ENCODE data around the gene CRTAC1.
"Not testable (repeated sequence)": the region's sequence is repeated elsewhere in the genome, so short reads cannot be mapped to it uniquely, and the experiment has no call there.

Gene CRTAC1

DNA sequence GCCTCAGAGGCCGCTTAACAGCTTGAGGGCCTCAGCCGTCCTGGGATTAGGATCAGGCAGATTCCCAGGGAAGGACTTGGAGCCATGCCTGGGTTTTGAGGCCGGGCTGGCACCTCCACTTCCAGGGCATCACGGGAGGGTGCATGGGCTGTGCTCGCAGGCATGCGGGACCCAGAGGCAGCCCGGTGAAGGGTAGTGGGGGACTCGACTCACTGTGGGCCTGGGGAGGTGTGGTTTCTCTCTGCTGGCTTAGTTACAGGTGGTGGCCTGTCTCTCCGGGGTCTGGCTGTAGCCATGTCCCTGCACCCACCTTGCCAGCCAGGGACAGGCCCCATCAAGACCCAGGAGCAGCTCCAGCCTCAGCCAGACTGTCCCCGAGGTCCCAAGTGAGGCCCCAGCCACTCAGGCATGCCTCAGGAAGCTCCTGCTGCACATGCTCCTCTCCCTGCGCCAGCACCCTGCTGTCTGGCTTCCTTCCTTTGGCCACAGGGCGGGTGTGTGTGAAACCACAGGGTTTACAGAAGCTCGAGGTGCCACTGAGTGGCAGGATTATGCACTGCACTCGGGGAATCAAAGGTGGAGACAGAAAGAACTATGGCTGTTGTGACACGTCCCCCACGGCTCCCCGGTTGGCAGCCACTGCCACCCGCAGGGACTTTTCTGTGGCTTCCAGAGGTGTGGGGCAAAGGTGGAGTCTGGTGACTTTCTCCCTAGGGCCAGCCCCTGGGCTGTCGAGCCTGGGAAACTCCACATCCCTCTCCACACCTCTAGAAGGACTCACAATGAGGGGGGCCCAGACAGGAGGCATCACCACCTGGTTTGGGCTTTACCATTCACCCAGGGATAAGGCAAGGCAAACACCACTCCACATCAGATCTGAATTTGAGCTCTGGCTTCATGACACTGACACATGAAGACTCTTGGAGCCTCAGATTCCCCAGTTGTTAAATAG lies 161.1 kb downstream of the CRTAC1 start:
- DNase-seq (ENCODE audit: low read depth), result peak; percentile 83

DNA sequence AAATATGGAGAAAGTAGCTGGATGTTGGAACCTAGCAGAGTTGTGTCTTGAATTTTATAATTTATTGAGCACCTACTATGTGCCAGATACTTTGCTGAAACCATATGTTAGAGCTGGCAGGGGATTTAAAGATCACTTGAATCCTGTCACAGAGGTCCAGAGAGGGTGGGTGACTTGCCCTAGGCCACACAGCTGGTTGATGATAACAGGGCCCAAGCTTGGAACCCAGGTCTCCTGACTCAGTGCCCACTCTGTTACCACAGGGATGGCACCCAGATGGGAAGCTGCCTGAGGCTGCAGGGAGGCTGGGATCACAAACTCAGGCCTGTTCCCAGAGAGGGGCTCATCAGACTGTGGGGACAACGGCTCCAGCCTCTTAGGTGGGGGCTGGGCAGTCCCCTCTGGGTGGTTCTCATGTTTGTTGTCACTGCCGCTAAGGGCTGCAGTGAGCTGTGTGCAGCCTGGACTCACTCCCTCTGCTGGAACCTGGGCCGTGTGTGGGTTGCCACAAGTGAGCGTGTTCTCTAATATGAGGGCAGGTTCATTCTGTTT lies 162.2 kb downstream of the CRTAC1 start:
- no peak for DNase-seq (ENCODE audit: low read depth)

DNA sequence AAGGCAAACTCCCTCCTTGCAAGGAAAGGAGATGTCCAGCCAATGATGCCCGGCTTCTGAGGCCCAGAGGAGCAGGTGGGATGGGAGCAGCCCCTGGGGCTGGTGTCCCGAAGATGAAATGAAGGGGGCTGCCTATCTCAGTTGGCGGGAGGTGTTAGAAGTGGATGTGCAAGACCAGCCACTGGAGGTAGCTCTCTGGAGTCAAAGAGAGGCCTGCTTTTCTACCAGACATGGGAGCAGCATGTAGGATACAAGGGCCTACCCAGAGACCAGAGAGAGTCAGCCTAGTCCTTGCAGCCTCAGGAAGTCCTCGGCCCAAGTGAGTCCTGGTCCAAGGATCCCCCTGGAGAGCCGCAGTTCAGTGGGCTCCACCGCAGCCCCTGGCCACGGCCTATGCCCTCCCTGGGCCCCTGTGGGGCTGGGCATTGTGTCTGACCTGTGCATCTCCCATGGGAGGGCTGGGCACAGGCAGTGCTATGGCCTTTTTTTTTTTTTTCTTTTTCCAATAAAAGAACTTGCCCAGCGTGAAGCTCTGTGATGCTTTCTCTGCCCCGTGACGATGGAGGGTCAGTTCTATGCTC lies 163.1 kb downstream of the CRTAC1 start:
- DNase-seq (ENCODE audit: low read depth), result no peak

DNA sequence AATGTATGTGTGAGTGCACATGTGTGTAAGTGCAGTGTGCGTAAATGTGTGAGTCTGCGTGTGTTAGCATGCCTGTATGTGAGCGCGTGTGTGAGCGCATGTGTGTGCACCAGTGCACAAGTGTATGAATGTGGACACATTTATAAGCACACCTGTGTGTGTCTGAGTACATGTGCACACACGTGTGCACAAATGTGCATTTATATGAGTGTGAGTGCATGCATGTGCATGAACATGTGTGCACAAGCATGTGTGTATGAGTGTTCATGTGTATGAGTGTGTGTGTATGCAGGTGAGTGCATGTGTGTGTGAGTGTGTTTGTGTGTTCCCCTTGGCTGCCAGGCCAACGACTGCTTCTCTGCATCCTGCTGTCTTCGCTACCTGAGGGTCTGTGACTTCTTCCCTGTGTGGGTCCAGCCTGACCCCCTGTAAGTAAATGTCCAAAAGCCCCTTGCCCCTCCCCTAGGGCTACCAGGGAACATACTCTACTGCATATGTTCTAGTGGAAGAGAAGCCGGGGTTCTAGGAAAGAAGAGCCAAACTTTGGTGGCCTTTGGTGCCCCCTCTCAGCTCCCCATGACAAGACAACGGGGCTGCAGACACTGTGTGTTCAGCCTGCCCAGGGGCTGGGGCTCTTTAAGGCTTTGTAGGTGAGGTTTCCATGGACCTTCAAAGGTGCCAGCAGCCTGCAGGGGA lies 163.7 kb downstream of the CRTAC1 start:
- DNase-seq (ENCODE audit: low read depth), result no peak

DNA sequence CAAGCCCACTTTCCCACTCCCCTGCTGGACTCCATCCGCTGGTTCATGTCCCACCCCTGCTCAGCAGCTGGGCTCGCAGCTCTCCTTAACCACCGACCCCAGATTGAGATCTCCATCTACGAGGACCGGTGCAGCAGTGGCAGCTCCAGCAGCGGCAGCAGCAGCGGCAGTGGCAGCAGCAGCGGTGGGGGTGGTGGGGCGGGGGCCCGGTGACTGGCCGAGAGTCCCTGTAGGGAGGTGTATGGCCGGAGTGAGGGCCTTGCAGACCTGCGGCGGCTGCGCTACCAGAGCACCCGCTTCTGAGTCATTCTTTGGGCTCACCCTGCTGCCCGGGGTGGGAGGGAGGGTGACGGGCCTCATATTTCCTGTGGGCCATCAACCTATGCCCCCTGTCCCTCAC lies 164.9 kb downstream of the CRTAC1 start:
- no peak for DNase-seq (ENCODE audit: low read depth)

DNA sequence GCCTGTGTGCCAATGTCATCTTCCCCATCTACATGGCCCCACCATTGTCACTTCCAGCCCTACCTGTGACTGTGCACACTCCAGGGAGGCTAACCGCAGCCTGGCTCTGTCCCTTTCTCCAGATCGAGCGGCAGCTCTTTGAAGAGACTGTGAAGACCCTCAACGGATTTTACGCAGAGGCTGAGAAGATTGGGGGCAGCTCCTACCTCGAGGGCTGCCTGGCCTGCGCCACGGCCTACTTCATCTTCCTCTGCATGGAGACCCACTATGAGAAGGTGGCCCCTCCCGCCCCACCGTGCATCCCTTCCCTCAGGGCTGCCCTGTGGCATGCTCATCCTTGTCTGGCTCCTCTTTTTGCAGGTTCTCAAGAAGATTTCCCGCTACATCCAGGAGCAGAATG lies 166.6 kb downstream of the CRTAC1 start:
- DNase-seq (ENCODE audit: low read depth), result no peak

GRCh38 chr10:97861924-97862323 lies 168.5 kb downstream of the CRTAC1 start:
- no peak for DNase-seq (ENCODE audit: low read depth)

- no peak for DNase-seq (ENCODE audit: low read depth)
These were observed 169.2 kb downstream of the CRTAC1 start for GRCh38 chr10:97861097-97861750.

DNA sequence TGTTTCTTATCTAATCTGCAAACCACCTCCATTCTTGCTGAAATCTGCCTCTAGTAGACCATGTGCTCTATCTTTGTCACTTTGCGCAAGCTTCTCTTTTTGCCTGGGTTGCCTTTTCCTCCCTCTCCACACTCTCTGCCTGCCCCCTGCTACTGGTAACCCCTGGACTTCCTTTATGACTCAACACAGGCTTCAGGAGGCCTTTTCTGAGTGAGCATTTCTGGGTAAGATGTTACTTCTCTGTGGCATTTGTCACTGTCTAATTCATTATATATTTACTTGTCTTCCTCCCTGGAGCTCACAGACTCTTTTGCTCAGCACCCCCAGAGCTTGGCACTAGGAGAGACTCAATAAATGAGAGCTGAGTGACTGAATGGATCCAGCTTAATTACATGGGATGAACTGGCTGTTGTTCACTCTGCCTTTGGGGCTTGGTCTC lies 172.4 kb downstream of the CRTAC1 start:
- no peak for DNase-seq (ENCODE audit: low read depth)

DNA sequence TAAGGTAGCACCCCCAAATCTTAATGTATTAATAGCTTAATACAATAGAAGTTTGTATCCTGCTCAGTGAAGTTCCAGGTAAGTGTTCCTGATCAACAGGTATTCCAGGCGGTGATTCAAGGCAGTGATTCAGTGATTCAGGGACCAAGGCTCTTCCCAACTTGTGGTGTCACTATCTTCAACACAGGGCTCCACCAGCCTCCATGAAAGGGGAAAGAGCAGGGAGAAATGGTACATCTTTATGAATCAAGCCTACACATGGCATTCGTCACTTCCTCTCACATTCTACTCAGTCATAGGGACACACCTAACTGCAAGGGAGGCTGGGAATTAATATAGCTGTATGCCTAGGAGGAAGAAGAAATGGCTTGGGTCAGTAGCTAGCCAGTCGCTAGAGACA lies 175.7 kb downstream of the CRTAC1 start:
- DNase-seq (ENCODE audit: low read depth), result no peak

GRCh38 chr10:97852840-97853405 lies 177.5 kb downstream of the CRTAC1 start:
- no peak for DNase-seq (ENCODE audit: low read depth)

GRCh38 chr10:97852277-97852676 lies 178.1 kb downstream of the CRTAC1 start:
- DNase-seq (ENCODE audit: low read depth), result no peak

- DNase-seq (ENCODE audit: low read depth), result no peak
These were observed 178.9 kb downstream of the CRTAC1 start for GRCh38 chr10:97851341-97852001.

GRCh38 chr10:97850446-97850845 lies 180.0 kb downstream of the CRTAC1 start:
- DNase-seq (ENCODE audit: low read depth), result no peak

DNA sequence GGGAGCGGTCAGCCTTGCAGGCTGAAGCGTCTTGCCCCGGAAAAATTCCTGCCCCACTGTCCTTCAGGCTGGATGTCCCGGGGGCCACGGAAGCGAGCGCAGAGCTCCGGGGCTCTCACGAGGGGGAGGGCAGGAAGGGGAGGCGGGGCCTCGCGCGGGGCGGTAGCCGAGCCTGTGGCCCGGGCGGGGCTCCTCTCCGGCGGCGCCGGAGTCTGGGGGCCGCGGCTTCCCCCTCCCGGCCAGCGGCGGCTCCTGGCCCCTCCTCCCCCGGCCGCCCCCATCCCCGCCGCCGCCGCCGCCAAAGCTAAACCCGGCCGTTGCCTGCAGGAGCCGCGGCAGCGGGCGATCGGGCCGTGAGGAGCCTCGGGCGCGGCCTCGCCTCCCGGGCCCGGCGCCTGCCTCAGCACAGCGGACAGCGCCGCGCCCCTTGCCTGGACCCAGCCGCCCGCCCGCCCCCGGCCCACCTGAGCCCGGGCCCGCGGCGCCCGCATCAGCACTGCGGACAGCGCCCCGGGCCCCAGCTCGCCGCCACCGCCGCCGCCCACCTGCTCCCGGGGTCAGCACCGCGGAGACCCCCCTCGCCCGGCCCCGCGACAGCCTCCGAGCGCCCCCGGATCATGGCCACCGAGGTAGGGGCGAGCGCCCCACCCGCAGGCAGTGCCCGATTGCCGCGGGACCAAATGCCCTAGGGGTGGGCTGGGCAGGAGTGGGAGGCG lies 180.6 kb downstream of the CRTAC1 start, which contains the start of gene GOLGA7B:
TSS of gene GOLGA7B (plus strand) at position 157 of the 716 bp plus-strand sequence. CDS start at position 618, 461 bp downstream.
- no peak for DNase-seq (ENCODE audit: low read depth)

- DNase-seq (ENCODE audit: low read depth), result no peak
These were observed 181.2 kb downstream of the CRTAC1 start for GRCh38 chr10:97849103-97849686.

GRCh38 chr10:97844678-97845077 lies 185.7 kb downstream of the CRTAC1 start:
- no peak for DNase-seq (ENCODE audit: low read depth)

GRCh38 chr10:97843972-97844371 lies 186.4 kb downstream of the CRTAC1 start:
- DNase-seq (ENCODE audit: low read depth), result not testable (repeated sequence)

DNA sequence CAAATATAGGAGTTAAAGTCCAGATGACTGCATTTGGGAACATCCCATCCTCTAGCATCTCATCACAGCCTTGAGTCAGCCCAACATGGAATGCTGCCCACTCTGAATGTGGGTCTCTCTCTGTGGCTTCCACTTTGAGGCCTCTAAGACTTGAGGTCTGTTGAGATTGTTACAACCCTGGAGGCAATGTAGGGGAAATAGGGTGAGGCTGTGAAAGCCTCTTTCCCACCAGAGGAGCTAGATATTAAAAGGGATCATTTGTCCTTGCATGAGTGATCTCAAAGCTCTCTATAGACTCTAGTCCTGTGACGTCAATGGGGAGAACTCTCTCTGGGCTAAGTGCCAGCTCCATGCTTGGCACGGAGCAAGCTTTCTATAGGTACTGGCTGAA lies 187.1 kb downstream of the CRTAC1 start:
- DNase-seq (ENCODE audit: low read depth), result no peak
